ENCODE results near the gene SPPL3.

- TF ChIP-seq EZH2 (IDR thresholded peaks at IDR 0.05) (no peak), POLR2AphosphoS5 (IDR thresholded peaks at IDR 0.05; ENCODE audit: borderline replicate concordance, low read depth, low read length) (no peak), FOXP2 (optimal IDR thresholded peaks at IDR 0.05; ENCODE audit: control extremely low read depth, extremely low read length, insufficient read depth) (no peak)
Measured at GRCh38 chr12:120735181-120735580, 169.0 kb downstream of the SPPL3 start.

Measured in SK-N-MC (cell line).